ENCODE measurements around the gene KLF3. TPM values are rescaled to one million over a fixed set of nuclear protein-coding genes. Genes with fewer than 3 reads are reported as not detected.

Gene KLF3
- total RNA-seq, 1 experiment from 2014 or later: 14.4 TPM

DNA sequence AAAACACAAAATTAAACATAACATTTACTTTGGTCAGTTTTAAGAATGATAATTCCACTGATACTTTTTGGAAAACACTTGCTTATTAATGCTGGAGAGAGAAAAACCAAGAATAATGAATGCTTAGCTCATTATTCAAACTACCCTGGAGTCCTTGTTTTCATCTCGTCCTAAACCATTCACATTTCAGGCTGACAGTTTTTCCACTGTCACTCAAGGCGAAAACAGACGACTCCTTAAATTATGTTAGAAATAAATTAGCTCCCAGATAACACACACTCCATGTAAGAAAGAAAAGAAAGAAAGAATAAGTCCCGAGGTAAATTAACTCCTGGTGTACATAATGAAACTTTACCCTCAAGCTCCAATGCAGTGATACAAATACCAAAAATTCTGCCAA lies 85.3 kb downstream of the KLF3 start:
- Histone ChIP-seq H3K4me1 (ENCODE audit: control insufficient read depth, insufficient read depth, low read length) (peaks cover 4% of the 10 kb centered on the region; the same call in 1 of the 2 replicates), H3K27ac (ENCODE audit: low read length) (no peak overlapping the region), H3K9me3 (ENCODE audit: control insufficient read depth, insufficient read depth, low read depth, low read length) (no peaks in the 10 kb centered on the region), H3K27me3 (ENCODE audit: control insufficient read depth, insufficient read depth, low read length) (no peaks in the 10 kb centered on the region), H3K4me3 (ENCODE audit: low read depth in 2 of 2, low read length in 2 of 2) (no peak overlapping the region), H3K36me3 (ENCODE audit: control insufficient read depth, insufficient read depth, low read length) (no peaks in the 10 kb centered on the region)
- no peak for ATAC-seq
- BruUV-seq (replicated peaks): no TSS peak
- ChIA-PET CTCF (no interaction called here), POLR2A (no interaction called here)
- in situ Hi-C loops (cut with HindIII; ENCODE audit: low pct_unique_long_range_greater_than_20kb, low sequenced_read_pairs) (no loop called here), intact Hi-C loops (cut with micrococcal nuclease; ENCODE audit: unreplicated experiment) (no loop called here)
- TF ChIP-seq SIN3A (IDR thresholded peaks at IDR 0.05; ENCODE audit: borderline replicate concordance, insufficient read depth, low read depth, low read length): no peak
- no peak for TF ChIP-seq TCF7L2 (IDR thresholded peaks at IDR 0.05; ENCODE audit: low read depth, low read length)
- TF ChIP-seq, protein P1, sequence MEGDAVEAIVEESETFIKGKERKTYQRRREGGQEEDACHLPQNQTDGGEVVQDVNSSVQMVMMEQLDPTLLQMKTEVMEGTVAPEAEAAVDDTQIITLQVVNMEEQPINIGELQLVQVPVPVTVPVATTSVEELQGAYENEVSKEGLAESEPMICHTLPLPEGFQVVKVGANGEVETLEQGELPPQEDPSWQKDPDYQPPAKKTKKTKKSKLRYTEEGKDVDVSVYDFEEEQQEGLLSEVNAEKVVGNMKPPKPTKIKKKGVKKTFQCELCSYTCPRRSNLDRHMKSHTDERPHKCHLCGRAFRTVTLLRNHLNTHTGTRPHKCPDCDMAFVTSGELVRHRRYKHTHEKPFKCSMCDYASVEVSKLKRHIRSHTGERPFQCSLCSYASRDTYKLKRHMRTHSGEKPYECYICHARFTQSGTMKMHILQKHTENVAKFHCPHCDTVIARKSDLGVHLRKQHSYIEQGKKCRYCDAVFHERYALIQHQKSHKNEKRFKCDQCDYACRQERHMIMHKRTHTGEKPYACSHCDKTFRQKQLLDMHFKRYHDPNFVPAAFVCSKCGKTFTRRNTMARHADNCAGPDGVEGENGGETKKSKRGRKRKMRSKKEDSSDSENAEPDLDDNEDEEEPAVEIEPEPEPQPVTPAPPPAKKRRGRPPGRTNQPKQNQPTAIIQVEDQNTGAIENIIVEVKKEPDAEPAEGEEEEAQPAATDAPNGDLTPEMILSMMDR (IDR thresholded peaks at IDR 0.05): no peak
- TF ChIP-seq, protein P2, sequence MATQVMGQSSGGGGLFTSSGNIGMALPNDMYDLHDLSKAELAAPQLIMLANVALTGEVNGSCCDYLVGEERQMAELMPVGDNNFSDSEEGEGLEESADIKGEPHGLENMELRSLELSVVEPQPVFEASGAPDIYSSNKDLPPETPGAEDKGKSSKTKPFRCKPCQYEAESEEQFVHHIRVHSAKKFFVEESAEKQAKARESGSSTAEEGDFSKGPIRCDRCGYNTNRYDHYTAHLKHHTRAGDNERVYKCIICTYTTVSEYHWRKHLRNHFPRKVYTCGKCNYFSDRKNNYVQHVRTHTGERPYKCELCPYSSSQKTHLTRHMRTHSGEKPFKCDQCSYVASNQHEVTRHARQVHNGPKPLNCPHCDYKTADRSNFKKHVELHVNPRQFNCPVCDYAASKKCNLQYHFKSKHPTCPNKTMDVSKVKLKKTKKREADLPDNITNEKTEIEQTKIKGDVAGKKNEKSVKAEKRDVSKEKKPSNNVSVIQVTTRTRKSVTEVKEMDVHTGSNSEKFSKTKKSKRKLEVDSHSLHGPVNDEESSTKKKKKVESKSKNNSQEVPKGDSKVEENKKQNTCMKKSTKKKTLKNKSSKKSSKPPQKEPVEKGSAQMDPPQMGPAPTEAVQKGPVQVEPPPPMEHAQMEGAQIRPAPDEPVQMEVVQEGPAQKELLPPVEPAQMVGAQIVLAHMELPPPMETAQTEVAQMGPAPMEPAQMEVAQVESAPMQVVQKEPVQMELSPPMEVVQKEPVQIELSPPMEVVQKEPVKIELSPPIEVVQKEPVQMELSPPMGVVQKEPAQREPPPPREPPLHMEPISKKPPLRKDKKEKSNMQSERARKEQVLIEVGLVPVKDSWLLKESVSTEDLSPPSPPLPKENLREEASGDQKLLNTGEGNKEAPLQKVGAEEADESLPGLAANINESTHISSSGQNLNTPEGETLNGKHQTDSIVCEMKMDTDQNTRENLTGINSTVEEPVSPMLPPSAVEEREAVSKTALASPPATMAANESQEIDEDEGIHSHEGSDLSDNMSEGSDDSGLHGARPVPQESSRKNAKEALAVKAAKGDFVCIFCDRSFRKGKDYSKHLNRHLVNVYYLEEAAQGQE (IDR thresholded peaks at IDR 0.05; ENCODE audit: insufficient read depth in 1 of 2, low read depth in 2 of 2, low read length in 1 of 2): no peak
- TF ChIP-seq POLR2AphosphoS5 (IDR thresholded peaks at IDR 0.05; ENCODE audit: low read depth, low read length): no peak
- no peak for DNase-seq (ENCODE audit: low read depth, low spot score)

Other genes with a start within 250 kb of the KLF3 start
- gene TLR10, start 118.8 kb downstream of the KLF3 start, total RNA-seq (2021; ENCODE audit: unreplicated experiment): 0.05 TPM
- 0.41 TPM for gene TLR1, start 140.6 kb downstream of the KLF3 start, total RNA-seq (2021; ENCODE audit: unreplicated experiment)
- gene TLR6, start 192.6 kb downstream of the KLF3 start, total RNA-seq (2021; ENCODE audit: unreplicated experiment): 1.1 TPM
- gene FAM114A1, start 203.6 kb downstream of the KLF3 start, total RNA-seq (2021; ENCODE audit: unreplicated experiment): 32.0 TPM